Glutamatergic neuron (in vitro differentiated cells): ENCODE measurements around the gene CHI3L1. TPM values are rescaled to one million over a fixed set of nuclear protein-coding genes. Genes with fewer than 3 reads are reported as not detected.

Source experiments
- DNase-seq: peaks from one replicate; pipeline ENCODE4 v3.0.0; 2022
- H3K27ac Mint-ChIP-seq: one replicate; pipeline ENCODE4 v1.8.0; 2020; ENCODE audit warnings: mild to moderate bottlenecking, mixed read lengths, inconsistent platforms; ENCODE audit not compliant: unreplicated experiment
- H3K27me3 Mint-ChIP-seq: one replicate; pipeline ENCODE4 v1.8.0; 2020; ENCODE audit warnings: mild to moderate bottlenecking, moderate library complexity, mixed read lengths, inconsistent platforms; ENCODE audit not compliant: unreplicated experiment
- H3K36me3 Mint-ChIP-seq: one replicate; pipeline ENCODE4 v1.8.0; 2020; ENCODE audit warnings: mild to moderate bottlenecking, mixed read lengths, inconsistent platforms; ENCODE audit not compliant: unreplicated experiment
- H3K4me1 Mint-ChIP-seq: one replicate; pipeline ENCODE4 v1.8.0; 2020; ENCODE audit warnings: mild to moderate bottlenecking, low read depth, mixed read lengths, inconsistent platforms; ENCODE audit not compliant: unreplicated experiment
- H3K4me3 Mint-ChIP-seq: one replicate; pipeline ENCODE4 v1.8.0; 2020; ENCODE audit warnings: mild to moderate bottlenecking, mixed read lengths, inconsistent platforms; ENCODE audit not compliant: unreplicated experiment
- H3K9me3 Mint-ChIP-seq: one replicate; pipeline ENCODE4 v1.8.0; 2020; ENCODE audit warnings: mild to moderate bottlenecking, moderate library complexity, mixed read lengths, inconsistent platforms; ENCODE audit not compliant: unreplicated experiment
- CTCF ChIP-seq: fragments of 200-600 bp; sonication (generic); IDR thresholded peaks from one replicate; pipeline ENCODE4 v1.5.0; 2021; ENCODE audit not compliant: partially characterized antibody, unreplicated experiment
- total RNA-seq: library from RNA; stranded (reverse); fragmentation: NEBNext Ultra II Directional; extraction: Animal tissue kit (Norgen Biotek cat#: 25700); gene quantifications from one replicate; pipeline ENCODE4 v1.2.1, GENCODE V29; 2021; ENCODE audit not compliant: unreplicated experiment

The CHI3L1 gene
- total RNA-seq, 1 donor from 2014 or later, result not detected

GRCh38 chr1:203131548-203132200 lies 54.8 kb downstream of the CHI3L1 start:
- Mint-ChIP-seq H3K9me3 (no peaks in the 10 kb centered on the region), H3K27ac (no peak overlapping the region), H3K4me3 (no peak overlapping the region), H3K4me1 (peaks cover 7% of the 10 kb centered on the region), H3K36me3 (no peaks in the 10 kb centered on the region), H3K27me3 (peaks cover 15% of the 10 kb centered on the region)
- TF ChIP-seq CTCF, result no peak
- no peak for DNase-seq

GRCh38 chr1:203130358-203130985 lies 56.0 kb downstream of the CHI3L1 start:
- TF ChIP-seq CTCF, result no peak
- Mint-ChIP-seq H3K27me3 (peaks cover 19% of the 10 kb centered on the region), H3K4me3 (no peak overlapping the region), H3K4me1 (peaks cover 7% of the 10 kb centered on the region), H3K27ac (no peak overlapping the region), H3K36me3 (no peaks in the 10 kb centered on the region), H3K9me3 (no peaks in the 10 kb centered on the region)
- no peak for DNase-seq

GRCh38 chr1:203129501-203130231 lies 56.8 kb downstream of the CHI3L1 start:
- Mint-ChIP-seq H3K4me1 (peaks cover 9% of the 10 kb centered on the region), H3K36me3 (no peaks in the 10 kb centered on the region), H3K9me3 (no peaks in the 10 kb centered on the region), H3K4me3 (no peak overlapping the region), H3K27me3 (peaks cover 25% of the 10 kb centered on the region), H3K27ac (no peak overlapping the region)
- no peak for DNase-seq
- TF ChIP-seq CTCF, result no peak

Other genes starting within 250 kb of the CHI3L1 start
- gene ADIPOR1, start 228.4 kb downstream of the CHI3L1 start, total RNA-seq, result 48.4 TPM
- 89.1 TPM for gene CYB5R1, start 219.4 kb downstream of the CHI3L1 start, total RNA-seq
- gene TMEM183A, start 179.3 kb downstream of the CHI3L1 start, total RNA-seq, result 61.5 TPM
- gene PPFIA4, start 160.2 kb downstream of the CHI3L1 start, total RNA-seq, result 74.7 TPM
- not detected for gene MYOG, start 100.7 kb downstream of the CHI3L1 start, total RNA-seq
- gene ADORA1, start 59.0 kb downstream of the CHI3L1 start, total RNA-seq, result 1.2 TPM
- not detected for gene MYBPH, start 10.9 kb downstream of the CHI3L1 start, total RNA-seq
- gene CHIT1, start 43.0 kb upstream of the CHI3L1 start, total RNA-seq, result 0.10 TPM
- 88.6 TPM for gene BTG2, start 118.8 kb upstream of the CHI3L1 start, total RNA-seq
- not detected for gene FMOD, start 164.4 kb upstream of the CHI3L1 start, total RNA-seq